IPS-15b (cell line): ENCODE measurements around the gene LIN7B.
A peak's percentile ranks its signal among the peaks of the same experiment; 100 is the strongest.
"Not testable (repeated sequence)": the region's sequence is repeated elsewhere in the genome, so short reads cannot be mapped to it uniquely, and the experiment has no call there.

Source experiments
- H3K27me3 ChIP-seq: one replicate; pipeline ENCODE4 v1.6.1; 2013; ENCODE audit warnings: low read length; ENCODE audit not compliant: control insufficient read depth, insufficient read depth
- H3K36me3 ChIP-seq: one replicate; pipeline ENCODE4 v1.6.1; 2013; ENCODE audit warnings: low read length; ENCODE audit not compliant: control insufficient read depth, insufficient read depth
- H3K4me1 ChIP-seq: one replicate; pipeline ENCODE4 v1.6.1; 2013; ENCODE audit warnings: mild to moderate bottlenecking, low read length; ENCODE audit not compliant: control insufficient read depth, insufficient read depth
- H3K4me3 ChIP-seq: one replicate; pipeline ENCODE4 v1.5.1; 2013; ENCODE audit warnings: low read depth, low read length
- H3K9ac ChIP-seq: one replicate; pipeline ENCODE4 v1.6.1; 2013; ENCODE audit warnings: low read depth, mild to moderate bottlenecking, low read length
- H3K9me3 ChIP-seq: one replicate; pipeline ENCODE4 v1.6.1; 2013; ENCODE audit warnings: mild to moderate bottlenecking, low read length; ENCODE audit not compliant: control insufficient read depth, insufficient read depth

The LIN7B gene

GRCh38 chr19:49126575-49126974 is 12.4 kb downstream of the LIN7B start:
- H3K9ac ChIP-seq = no peak overlapping the region
- H3K4me1 ChIP-seq = peaks cover 6% of the 10 kb centered on the region
- H3K27me3 ChIP-seq = peaks cover 4% of the 10 kb centered on the region
- H3K9me3 ChIP-seq = no peaks in the 10 kb centered on the region
- no peaks in the 10 kb centered on the region for H3K36me3 ChIP-seq
- no peak overlapping the region for H3K4me3 ChIP-seq

GRCh38 chr19:49127225-49127624 is 13.1 kb downstream of the LIN7B start:
- not testable (repeated sequence) for H3K27me3 ChIP-seq, H3K9ac ChIP-seq, H3K36me3 ChIP-seq, H3K9me3 ChIP-seq, H3K4me1 ChIP-seq
- peak overlapping the region; percentile 56 for H3K4me3 ChIP-seq

- Histone ChIP-seq H3K9ac (no peak overlapping the region), H3K36me3 (no peaks in the 10 kb centered on the region), H3K27me3 (no peaks in the 10 kb centered on the region), H3K9me3 (no peaks in the 10 kb centered on the region), H3K4me1 (peaks cover 10% of the 10 kb centered on the region), H3K4me3 (peak overlapping the region; percentile 85)
Measured at GRCh38 chr19:49127674-49128544, 13.7 kb downstream of the LIN7B start.

GRCh38 chr19:49128545-49129237 is 14.5 kb downstream of the LIN7B start:
- peak overlapping the region; percentile 27 for H3K9ac ChIP-seq

GRCh38 chr19:49129238-49129583 is 15.0 kb downstream of the LIN7B start:
- peak overlapping the region; percentile 85 for H3K4me3 ChIP-seq
- peak overlapping the region; percentile 27 for H3K9ac ChIP-seq
- no peaks in the 10 kb centered on the region for H3K36me3 ChIP-seq
- H3K4me1 ChIP-seq = peaks cover 10% of the 10 kb centered on the region
- H3K27me3 ChIP-seq = no peaks in the 10 kb centered on the region
- H3K9me3 ChIP-seq = no peaks in the 10 kb centered on the region

More at GRCh38 chr19:49128545-49129237, 14.5 kb downstream of the LIN7B start:
- no peaks in the 10 kb centered on the region for H3K9me3 ChIP-seq
- H3K4me1 ChIP-seq = peaks cover 10% of the 10 kb centered on the region
- H3K27me3 ChIP-seq = no peaks in the 10 kb centered on the region
- H3K4me3 ChIP-seq = peak overlapping the region; percentile 85
- no peaks in the 10 kb centered on the region for H3K36me3 ChIP-seq

- H3K4me1 ChIP-seq = peaks cover 8% of the 10 kb centered on the region
- no peaks in the 10 kb centered on the region for H3K9me3 ChIP-seq
- no peak overlapping the region for H3K9ac ChIP-seq
- H3K27me3 ChIP-seq = no peaks in the 10 kb centered on the region
- H3K4me3 ChIP-seq = no peak overlapping the region
- H3K36me3 ChIP-seq = no peaks in the 10 kb centered on the region
Measured at GRCh38 chr19:49130325-49130724, 16.2 kb downstream of the LIN7B start.

- Histone ChIP-seq H3K9ac (no peak overlapping the region), H3K4me1 (peaks cover 11% of the 10 kb centered on the region), H3K27me3 (no peaks in the 10 kb centered on the region), H3K36me3 (peaks cover 3% of the 10 kb centered on the region), H3K9me3 (no peaks in the 10 kb centered on the region), H3K4me3 (peak overlapping the region; percentile 52)
Measured at GRCh38 chr19:49132974-49133609, 18.9 kb downstream of the LIN7B start.

- H3K4me3 ChIP-seq = peak overlapping the region; percentile 52
- peaks cover 3% of the 10 kb centered on the region for H3K36me3 ChIP-seq
- no peak overlapping the region for H3K9ac ChIP-seq
- peaks cover 11% of the 10 kb centered on the region for H3K4me1 ChIP-seq
- no peaks in the 10 kb centered on the region for H3K9me3 ChIP-seq
- no peaks in the 10 kb centered on the region for H3K27me3 ChIP-seq
Measured at GRCh38 chr19:49133621-49134454, 19.7 kb downstream of the LIN7B start.

GRCh38 chr19:49135686-49136085 is 21.5 kb downstream of the LIN7B start:
- peaks cover 7% of the 10 kb centered on the region for H3K4me1 ChIP-seq
- H3K36me3 ChIP-seq = peaks cover 3% of the 10 kb centered on the region
- no peak overlapping the region for H3K4me3 ChIP-seq
- no peaks in the 10 kb centered on the region for H3K27me3 ChIP-seq
- no peak overlapping the region for H3K9ac ChIP-seq
- no peaks in the 10 kb centered on the region for H3K9me3 ChIP-seq

- Histone ChIP-seq H3K9ac (no peak overlapping the region), H3K36me3 (peaks cover 3% of the 10 kb centered on the region), H3K27me3 (no peaks in the 10 kb centered on the region), H3K4me1 (peaks cover 7% of the 10 kb centered on the region), H3K9me3 (no peaks in the 10 kb centered on the region), H3K4me3 (no peak overlapping the region)
Measured at GRCh38 chr19:49136771-49137171, 22.6 kb downstream of the LIN7B start.

- Histone ChIP-seq H3K36me3 (no peaks in the 10 kb centered on the region), H3K4me3 (no peak overlapping the region), H3K9ac (no peak overlapping the region), H3K27me3 (no peaks in the 10 kb centered on the region), H3K9me3 (no peaks in the 10 kb centered on the region), H3K4me1 (peaks cover 3% of the 10 kb centered on the region)
Measured at GRCh38 chr19:49140951-49141350, 26.8 kb downstream of the LIN7B start.
